GM23338 (cell line): ENCODE results near the gene DOCK7.
"Not testable (repeated sequence)": the region's sequence is repeated elsewhere in the genome, so short reads cannot be mapped to it uniquely, and the experiment has no call there.

ENCODE experiments used
- CREB1 ChIP-seq: fragments of 250-450 bp; sonication (Bioruptor Pico); IDR thresholded peaks from 2 replicates; pipeline ENCODE4 v1.5.0; 2020; ENCODE audit warnings: low read depth, mild to moderate bottlenecking, moderate library complexity
- EZH2phosphoT487 ChIP-seq: fragments of 200-600 bp; sonication (generic); IDR thresholded peaks from one replicate; pipeline ENCODE4 v1.8.1; 2018; ENCODE audit warnings: antibody characterized with exemption; ENCODE audit not compliant: unreplicated experiment
- POLR2AphosphoS5 ChIP-seq: IDR thresholded peaks from 2 replicates; pipeline ENCODE4 v1.6.1; 2016; ENCODE audit warnings: antibody characterized with exemption, low read depth
- ZNF462 ChIP-seq: fragments of 250-450 bp; sonication (Bioruptor Pico); IDR thresholded peaks from 2 replicates; pipeline ENCODE4 v1.5.0; 2020; ENCODE audit warnings: mild to moderate bottlenecking, moderate library complexity
- TF ChIP-seq, protein P1 (sequence below), 2 experiments: fragments of 200-600 bp in 1 of 2; sonication (generic) in 1 of 2; conservative IDR thresholded peaks; 2 replicates each; pipeline versions ENCODE4 v1.5.1 to v1.6.1; 2016 to 2017; ENCODE audit warnings: antibody characterized with exemption in 2 of 2, low read depth in 2 of 2, mild to moderate bottlenecking in 2 of 2, moderate library complexity in 1 of 2
- TF ChIP-seq, protein P2 (sequence below): IDR thresholded peaks from one replicate; pipeline ENCODE4 v1.6.1; 2018; ENCODE audit warnings: antibody characterized with exemption; ENCODE audit not compliant: unreplicated experiment

DNA sequence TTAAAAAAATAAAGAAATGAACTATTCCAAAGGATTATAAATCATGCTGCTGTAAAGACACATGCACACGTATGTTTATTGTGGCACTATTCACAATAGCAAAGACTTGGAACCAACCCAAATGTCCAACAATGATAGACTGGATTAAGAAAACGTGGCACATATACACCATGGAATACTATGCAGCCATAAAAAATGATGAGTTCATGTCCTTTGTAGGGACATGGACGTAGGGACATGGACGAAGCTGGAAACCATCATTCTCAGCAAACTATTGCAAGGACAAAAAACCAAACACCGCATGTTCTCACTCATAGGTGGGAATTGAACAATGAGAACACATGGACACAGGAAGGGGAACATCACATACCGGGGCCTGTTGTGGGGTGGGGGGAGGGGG, 160.8 kb downstream of the DOCK7 start:
- not testable (repeated sequence) for TF ChIP-seq CREB1 (CRISPR knock-in tag); EZH2phosphoT487; POLR2AphosphoS5; ZNF462 (CRISPR knock-in tag)
- TF ChIP-seq, protein P1, sequence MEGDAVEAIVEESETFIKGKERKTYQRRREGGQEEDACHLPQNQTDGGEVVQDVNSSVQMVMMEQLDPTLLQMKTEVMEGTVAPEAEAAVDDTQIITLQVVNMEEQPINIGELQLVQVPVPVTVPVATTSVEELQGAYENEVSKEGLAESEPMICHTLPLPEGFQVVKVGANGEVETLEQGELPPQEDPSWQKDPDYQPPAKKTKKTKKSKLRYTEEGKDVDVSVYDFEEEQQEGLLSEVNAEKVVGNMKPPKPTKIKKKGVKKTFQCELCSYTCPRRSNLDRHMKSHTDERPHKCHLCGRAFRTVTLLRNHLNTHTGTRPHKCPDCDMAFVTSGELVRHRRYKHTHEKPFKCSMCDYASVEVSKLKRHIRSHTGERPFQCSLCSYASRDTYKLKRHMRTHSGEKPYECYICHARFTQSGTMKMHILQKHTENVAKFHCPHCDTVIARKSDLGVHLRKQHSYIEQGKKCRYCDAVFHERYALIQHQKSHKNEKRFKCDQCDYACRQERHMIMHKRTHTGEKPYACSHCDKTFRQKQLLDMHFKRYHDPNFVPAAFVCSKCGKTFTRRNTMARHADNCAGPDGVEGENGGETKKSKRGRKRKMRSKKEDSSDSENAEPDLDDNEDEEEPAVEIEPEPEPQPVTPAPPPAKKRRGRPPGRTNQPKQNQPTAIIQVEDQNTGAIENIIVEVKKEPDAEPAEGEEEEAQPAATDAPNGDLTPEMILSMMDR (conservative IDR thresholded peaks at IDR 0.05; ENCODE audit: low read depth in 2 of 2), result not testable (repeated sequence)
- TF ChIP-seq, protein P2, sequence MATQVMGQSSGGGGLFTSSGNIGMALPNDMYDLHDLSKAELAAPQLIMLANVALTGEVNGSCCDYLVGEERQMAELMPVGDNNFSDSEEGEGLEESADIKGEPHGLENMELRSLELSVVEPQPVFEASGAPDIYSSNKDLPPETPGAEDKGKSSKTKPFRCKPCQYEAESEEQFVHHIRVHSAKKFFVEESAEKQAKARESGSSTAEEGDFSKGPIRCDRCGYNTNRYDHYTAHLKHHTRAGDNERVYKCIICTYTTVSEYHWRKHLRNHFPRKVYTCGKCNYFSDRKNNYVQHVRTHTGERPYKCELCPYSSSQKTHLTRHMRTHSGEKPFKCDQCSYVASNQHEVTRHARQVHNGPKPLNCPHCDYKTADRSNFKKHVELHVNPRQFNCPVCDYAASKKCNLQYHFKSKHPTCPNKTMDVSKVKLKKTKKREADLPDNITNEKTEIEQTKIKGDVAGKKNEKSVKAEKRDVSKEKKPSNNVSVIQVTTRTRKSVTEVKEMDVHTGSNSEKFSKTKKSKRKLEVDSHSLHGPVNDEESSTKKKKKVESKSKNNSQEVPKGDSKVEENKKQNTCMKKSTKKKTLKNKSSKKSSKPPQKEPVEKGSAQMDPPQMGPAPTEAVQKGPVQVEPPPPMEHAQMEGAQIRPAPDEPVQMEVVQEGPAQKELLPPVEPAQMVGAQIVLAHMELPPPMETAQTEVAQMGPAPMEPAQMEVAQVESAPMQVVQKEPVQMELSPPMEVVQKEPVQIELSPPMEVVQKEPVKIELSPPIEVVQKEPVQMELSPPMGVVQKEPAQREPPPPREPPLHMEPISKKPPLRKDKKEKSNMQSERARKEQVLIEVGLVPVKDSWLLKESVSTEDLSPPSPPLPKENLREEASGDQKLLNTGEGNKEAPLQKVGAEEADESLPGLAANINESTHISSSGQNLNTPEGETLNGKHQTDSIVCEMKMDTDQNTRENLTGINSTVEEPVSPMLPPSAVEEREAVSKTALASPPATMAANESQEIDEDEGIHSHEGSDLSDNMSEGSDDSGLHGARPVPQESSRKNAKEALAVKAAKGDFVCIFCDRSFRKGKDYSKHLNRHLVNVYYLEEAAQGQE, result not testable (repeated sequence)
